Spinal cord (tissue), 10 donors: Measurements from ENCODE around the gene RAB9B. TPM values are rescaled to one million over a fixed set of nuclear protein-coding genes. Genes with fewer than 3 reads are reported as not detected.

Source experiments
- DNase-seq, 6 donors: peaks; one replicate each; pipeline versions ENCODE4 v3.0.0 to v3.0.0-alpha.2; 2013 to 2015; ENCODE audit warnings: low spot score in 6 of 6, low read depth in 4 of 6
- H3K27ac ChIP-seq: one replicate; pipeline ENCODE4 v1.5.1; 2013; ENCODE audit warnings: low read depth, low read length, control low read depth
- H3K27me3 ChIP-seq: one replicate; pipeline ENCODE4 v1.6.1; 2013; ENCODE audit warnings: low read length; ENCODE audit not compliant: control insufficient read depth, insufficient read depth
- H3K36me3 ChIP-seq: one replicate; pipeline ENCODE4 v1.6.1; 2013; ENCODE audit warnings: low read length; ENCODE audit not compliant: control insufficient read depth, insufficient read depth
- H3K4me1 ChIP-seq: one replicate; pipeline ENCODE4 v1.6.1; 2013; ENCODE audit warnings: low read length; ENCODE audit not compliant: control insufficient read depth, insufficient read depth
- H3K4me3 ChIP-seq: one replicate; pipeline ENCODE4 v1.5.1; 2013; ENCODE audit warnings: low read depth, low read length, control low read depth
- H3K9me3 ChIP-seq: one replicate; pipeline ENCODE4 v1.6.1; 2013; ENCODE audit warnings: low read length; ENCODE audit not compliant: control insufficient read depth, insufficient read depth
- WGBS: methylation state at CpG from one replicate; pipeline ENCODE4 v1.1.5; 2013; ENCODE audit warnings: missing lambda C conversion rate; ENCODE audit not compliant: insufficient coverage; 5-methylcytosine and 5-hydroxymethylcytosine counted together
- polyA plus RNA-seq, 2 donors: library from polyadenylated mRNA; unstranded; fragments of 120-200 nt; gene quantifications; one replicate each; pipeline ENCODE4 v1.2.1, GENCODE V29; 2013; ENCODE audit not compliant: insufficient read length in 2 of 2
- total RNA-seq, 2 donors: library from RNA; depleted of rRNA in 1 of 2; stranded (reverse); fragments of 120-200 nt in 1 of 2; fragments of >200 nt in 1 of 2; gene quantifications; one replicate each; pipeline versions ENCODE4 v1.2.3 to v1.2.4, GENCODE V29; 2013 to 2014
- donor health status: healthy.

Gene RAB9B
- total and polyA plus RNA-seq, 4 donors, result 11.2 to 35.8 (median 23.2) TPM

DNA sequence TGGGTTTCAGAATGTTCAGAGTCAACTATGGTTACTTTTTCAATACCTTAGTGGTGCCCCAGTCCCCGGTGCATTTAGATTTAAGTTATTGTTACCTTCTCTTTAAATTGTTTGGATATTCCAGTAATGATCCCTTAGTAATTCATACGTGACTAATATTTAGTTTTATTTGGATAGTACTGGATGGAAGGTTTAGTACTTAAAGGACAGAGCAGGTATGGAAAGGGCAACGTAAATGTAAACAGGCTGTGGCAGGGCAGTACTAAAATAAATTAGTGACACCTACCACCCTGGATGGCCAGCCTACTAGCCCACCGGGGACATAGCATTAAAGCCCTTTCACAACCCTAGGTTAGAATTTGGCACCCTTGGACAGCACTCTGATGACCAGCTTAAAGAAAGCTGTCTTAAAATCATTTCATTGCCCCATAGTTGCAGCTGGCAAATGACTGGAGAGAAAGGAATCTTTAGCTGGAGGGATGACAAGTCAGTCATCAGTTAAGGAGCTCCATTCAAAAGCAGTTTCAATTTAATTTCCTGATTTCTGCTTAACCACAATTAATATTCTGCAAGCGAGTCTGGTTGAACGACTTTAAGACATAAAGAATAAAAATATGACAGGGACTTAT, 39.0 kb downstream of the RAB9B start:
- no peak overlapping the region for H3K4me3 ChIP-seq
- peak overlapping the region; percentile 82 for H3K27ac ChIP-seq
- no CpG with 5 or more reads among the region's 6 CpGs for WGBS
- H3K4me1 ChIP-seq, result no peaks in the 10 kb centered on the region
- H3K36me3 ChIP-seq, result no peaks in the 10 kb centered on the region
- no peaks in the 10 kb centered on the region for H3K9me3 ChIP-seq
- DNase-seq, result peak in 1 of 6 donors; percentile 10
- peaks cover 10% of the 10 kb centered on the region for H3K27me3 ChIP-seq

DNA sequence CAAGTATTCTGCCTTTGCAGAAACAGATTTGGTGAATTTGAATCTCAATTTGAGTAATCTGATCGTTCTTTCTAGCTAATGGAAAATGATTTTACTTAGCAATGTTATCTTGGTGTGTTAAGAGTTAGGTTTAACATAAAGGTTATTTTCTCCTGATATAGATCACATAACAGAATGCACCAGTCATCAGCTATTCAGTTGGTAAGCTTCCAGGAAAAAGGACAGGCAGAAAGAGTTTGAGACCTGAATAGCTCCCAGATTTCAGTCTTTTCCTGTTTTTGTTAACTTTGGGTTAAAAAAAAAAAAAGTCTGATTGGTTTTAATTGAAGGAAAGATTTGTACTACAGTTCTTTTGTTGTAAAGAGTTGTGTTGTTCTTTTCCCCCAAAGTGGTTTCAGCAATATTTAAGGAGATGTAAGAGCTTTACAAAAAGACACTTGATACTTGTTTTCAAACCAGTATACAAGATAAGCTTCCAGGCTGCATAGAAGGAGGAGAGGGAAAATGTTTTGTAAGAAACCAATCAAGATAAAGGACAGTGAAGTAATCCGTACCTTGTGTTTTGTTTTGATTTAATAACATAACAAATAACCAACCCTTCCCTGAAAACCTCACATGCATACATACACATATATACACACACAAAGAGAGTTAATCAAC, 40.1 kb downstream of the RAB9B start:
- no peaks in the 10 kb centered on the region for H3K9me3 ChIP-seq
- no peak for DNase-seq
- no CpG with 5 or more reads among the region's 2 CpGs for WGBS
- no peak overlapping the region for H3K4me3 ChIP-seq
- no peak overlapping the region for H3K27ac ChIP-seq
- H3K36me3 ChIP-seq, result no peaks in the 10 kb centered on the region
- H3K27me3 ChIP-seq, result peaks cover 10% of the 10 kb centered on the region
- no peaks in the 10 kb centered on the region for H3K4me1 ChIP-seq

DNA sequence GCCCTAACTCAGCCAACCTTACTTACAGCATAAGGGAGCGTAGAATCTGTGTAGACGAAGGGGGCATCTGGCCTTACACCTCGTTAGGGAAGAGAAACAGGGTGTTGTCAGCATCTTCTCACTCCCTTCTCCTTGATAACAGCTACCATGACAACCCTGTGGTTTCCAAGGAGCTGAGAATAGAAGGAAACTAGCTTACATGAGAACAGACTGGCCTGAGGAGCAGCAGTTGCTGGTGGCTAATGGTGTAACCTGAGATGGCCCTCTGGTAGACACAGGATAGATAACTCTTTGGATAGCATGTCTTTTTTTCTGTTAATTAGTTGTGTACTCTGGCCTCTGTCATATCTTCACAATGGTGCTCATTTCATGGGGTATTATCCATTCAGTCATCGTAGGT, 40.8 kb downstream of the RAB9B start:
- peak in 1 of 6 donors; percentile 34 for DNase-seq
- H3K4me3 ChIP-seq, result no peak overlapping the region

DNA sequence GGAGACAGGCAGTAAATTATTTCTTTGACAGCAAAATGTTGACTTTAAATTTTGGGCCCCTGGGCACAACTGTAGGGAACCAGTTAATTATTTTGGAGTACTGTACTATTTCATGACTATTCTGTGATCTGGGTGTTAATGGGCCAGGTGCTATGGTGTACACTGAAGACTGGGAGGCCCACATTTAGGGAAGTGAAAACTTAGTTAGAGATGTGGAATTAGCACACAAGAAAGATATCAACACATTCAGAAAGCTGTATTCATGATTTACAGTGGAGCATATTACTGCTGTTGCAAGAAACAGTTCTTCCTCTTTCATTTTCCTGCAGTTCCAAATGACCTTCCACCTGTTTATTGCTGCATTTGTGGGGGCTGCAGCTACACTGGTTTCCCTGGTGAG, 43.1 kb downstream of the RAB9B start:
- H3K4me1 ChIP-seq, result peaks cover 3% of the 10 kb centered on the region
- H3K36me3 ChIP-seq, result peaks cover 3% of the 10 kb centered on the region
- H3K27ac ChIP-seq, result no peak overlapping the region
- no peak for DNase-seq
- H3K9me3 ChIP-seq, result no peaks in the 10 kb centered on the region
- peaks cover 9% of the 10 kb centered on the region for H3K27me3 ChIP-seq
- no peak overlapping the region for H3K4me3 ChIP-seq

More for the DNA sequence above, 40.8 kb downstream of the RAB9B start:
- no CpG with 5 or more reads among the region's 4 CpGs for WGBS
- H3K27ac ChIP-seq, result no peak overlapping the region
- H3K27me3 ChIP-seq, result peaks cover 10% of the 10 kb centered on the region
- H3K9me3 ChIP-seq, result no peaks in the 10 kb centered on the region
- peaks cover 3% of the 10 kb centered on the region for H3K36me3 ChIP-seq
- peaks cover 3% of the 10 kb centered on the region for H3K4me1 ChIP-seq

DNA sequence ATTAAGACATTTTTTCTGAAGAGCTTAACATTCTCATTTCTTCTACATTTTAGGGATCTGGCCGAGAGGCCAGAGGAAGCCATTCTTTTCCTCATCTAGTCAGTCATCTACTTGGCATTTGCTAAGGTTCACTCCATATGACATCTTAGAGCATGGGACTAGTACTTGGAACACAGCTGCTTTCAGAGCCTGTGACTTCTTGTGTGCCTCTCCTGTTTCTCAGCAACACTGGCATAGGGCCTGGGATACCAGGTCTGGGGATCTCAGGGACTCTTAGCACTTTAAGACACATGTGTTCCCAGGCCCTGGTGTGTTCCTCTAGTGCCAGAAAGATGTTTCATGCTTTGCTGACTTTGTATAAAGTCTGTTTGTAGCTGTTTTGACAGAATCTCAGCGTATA, 48.1 kb downstream of the RAB9B start:
- Histone ChIP-seq H3K4me1 (peaks cover 14% of the 10 kb centered on the region), H3K27ac (peak overlapping the region; percentile 83), H3K4me3 (no peak overlapping the region), H3K9me3 (no peaks in the 10 kb centered on the region), H3K36me3 (peaks cover 3% of the 10 kb centered on the region), H3K27me3 (no peaks in the 10 kb centered on the region)
- peak in 2 of 6 donors; percentile 61 to 83 for DNase-seq
- WGBS, result 43% methylated on average over 1 of the region's 2 CpGs

DNA sequence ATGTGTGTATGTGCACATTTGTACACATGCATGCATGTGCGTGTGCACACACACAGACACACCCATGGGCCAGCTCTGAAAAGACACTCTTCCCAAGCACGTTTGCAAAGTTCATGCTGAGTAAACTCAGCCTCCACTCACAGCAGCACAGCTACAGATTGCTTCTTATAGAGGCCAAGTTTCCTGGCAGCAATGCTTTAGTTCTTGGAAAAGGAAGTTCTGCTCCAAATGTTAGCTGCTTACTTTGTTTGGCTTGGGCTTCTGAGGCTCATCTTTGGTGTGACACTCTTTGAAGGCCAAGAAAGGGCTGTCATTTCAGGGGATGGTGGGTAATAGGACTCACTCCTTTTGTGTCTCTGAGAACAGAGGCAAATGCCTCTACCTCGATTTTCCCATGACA, 48.9 kb downstream of the RAB9B start:
- peak overlapping the region; percentile 83 for H3K27ac ChIP-seq
- H3K9me3 ChIP-seq, result no peaks in the 10 kb centered on the region
- peaks cover 3% of the 10 kb centered on the region for H3K36me3 ChIP-seq
- no peak overlapping the region for H3K4me3 ChIP-seq
- peak in 1 of 6 donors; percentile 81 for DNase-seq
- H3K27me3 ChIP-seq, result no peaks in the 10 kb centered on the region
- 47% methylated on average over 3 of the region's 3 CpGs for WGBS
- H3K4me1 ChIP-seq, result peaks cover 14% of the 10 kb centered on the region

DNA sequence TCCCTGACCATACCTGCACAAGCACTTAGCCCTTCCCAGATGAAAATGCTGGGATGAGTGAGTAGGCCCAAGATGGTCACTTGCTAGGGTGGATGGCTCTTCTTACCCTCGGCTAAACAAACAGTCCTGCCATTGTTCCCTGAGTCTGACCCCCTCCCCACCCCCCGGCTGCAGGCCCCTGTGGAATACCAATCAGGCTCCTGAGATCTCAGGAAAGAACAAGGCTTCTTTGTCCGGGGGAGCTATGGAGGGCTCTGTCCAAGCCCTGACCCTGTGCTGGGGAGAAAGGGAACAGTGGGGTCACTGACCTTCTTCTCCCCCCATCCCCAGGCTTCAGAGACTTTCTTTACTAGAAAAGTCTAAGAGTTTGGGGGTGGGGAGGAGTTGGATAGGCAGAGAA, 49.4 kb downstream of the RAB9B start:
- H3K27ac ChIP-seq, result peak overlapping the region; percentile 83
- DNase-seq, result peak in 2 of 6 donors; percentile 31 to 61
- no CpG with 5 or more reads among the region's 3 CpGs for WGBS

DNA sequence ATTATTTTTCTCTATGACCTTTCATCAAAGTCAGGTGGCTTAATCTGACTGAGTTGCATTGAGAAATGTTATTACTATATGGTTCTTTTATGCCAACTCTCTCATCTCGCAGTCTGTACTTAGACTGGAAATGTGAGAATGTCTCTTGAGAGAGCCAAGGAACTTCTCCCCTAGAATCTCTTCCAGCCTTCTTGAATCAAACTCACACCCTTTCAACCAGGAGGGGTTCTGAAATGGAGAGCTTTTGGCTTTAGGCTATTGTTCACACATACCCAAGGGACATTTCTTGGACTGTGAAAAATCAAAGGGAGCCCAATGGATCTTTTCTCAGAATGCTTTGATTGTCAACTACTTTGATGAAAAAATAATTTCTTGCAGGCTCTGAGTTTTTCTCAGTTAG, 50.4 kb downstream of the RAB9B start:
- no peak overlapping the region for H3K4me3 ChIP-seq
- no CpG with 5 or more reads among the region's 1 CpG for WGBS

More for the DNA sequence above, 49.4 kb downstream of the RAB9B start:
- H3K4me3 ChIP-seq, result no peak overlapping the region
- peaks cover 14% of the 10 kb centered on the region for H3K4me1 ChIP-seq
- H3K9me3 ChIP-seq, result no peaks in the 10 kb centered on the region
- H3K36me3 ChIP-seq, result peaks cover 3% of the 10 kb centered on the region
- no peaks in the 10 kb centered on the region for H3K27me3 ChIP-seq

DNA sequence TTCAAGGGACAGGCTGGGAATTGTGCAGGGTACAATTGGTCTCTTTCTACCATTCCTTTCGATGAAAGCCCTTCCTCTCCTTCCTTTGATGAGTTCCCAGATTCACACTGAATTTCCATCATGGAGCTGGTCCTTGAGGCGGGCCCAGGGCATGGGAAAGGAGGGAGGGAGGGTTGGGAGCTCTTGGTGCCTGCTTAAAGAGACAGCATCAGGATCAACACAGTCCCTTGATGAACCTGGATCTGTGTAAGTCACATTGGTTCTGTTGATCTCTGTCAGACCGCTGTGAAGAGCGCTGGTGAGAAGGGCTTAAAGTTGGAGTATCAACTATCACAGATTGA, 51.0 kb downstream of the RAB9B start:
- peak in 1 of 6 donors; percentile 36 for DNase-seq
- 40% methylated on average over 2 of the region's 4 CpGs for WGBS
- no peak overlapping the region for H3K4me3 ChIP-seq
- H3K9me3 ChIP-seq, result no peaks in the 10 kb centered on the region
- H3K27me3 ChIP-seq, result no peaks in the 10 kb centered on the region
- peak overlapping the region; percentile 26 for H3K27ac ChIP-seq
- peaks cover 14% of the 10 kb centered on the region for H3K4me1 ChIP-seq
- H3K36me3 ChIP-seq, result no peaks in the 10 kb centered on the region

More for the DNA sequence above, 50.4 kb downstream of the RAB9B start:
- Histone ChIP-seq H3K27me3 (no peaks in the 10 kb centered on the region), H3K27ac (peak overlapping the region; percentile 26), H3K4me1 (peaks cover 17% of the 10 kb centered on the region), H3K36me3 (peaks cover 3% of the 10 kb centered on the region), H3K9me3 (no peaks in the 10 kb centered on the region)
- DNase-seq, result no peak
